Hepatocyte (in vitro differentiated cells): Measurements from ENCODE around the gene TCAP. TPM values are rescaled to one million over a fixed set of nuclear protein-coding genes. Genes with fewer than 3 reads are reported as not detected.

Experiments
- DNase-seq: peaks from one replicate; pipeline ENCODE4 v3.0.0-alpha.2; 2016; ENCODE audit warnings: low spot score
- H2AFZ ChIP-seq: fragments of 200-600 bp; sonication (generic); 2 replicates; pipeline ENCODE4 v1.6.0; 2016; ENCODE audit warnings: antibody characterized with exemption, mild to moderate bottlenecking
- H3K27ac ChIP-seq: fragments of 200-600 bp; sonication (generic); 2 replicates; pipeline ENCODE4 v1.5.1; 2016; ENCODE audit warnings: mild to moderate bottlenecking
- H3K27me3 ChIP-seq: fragments of 200-600 bp; sonication (generic); 2 replicates; pipeline ENCODE4 v1.6.1; 2016
- H3K36me3 ChIP-seq: fragments of 200-600 bp; sonication (generic); replicated peaks from 2 replicates; pipeline ENCODE4 v1.5.1; 2016; ENCODE audit warnings: low read depth; ENCODE audit not compliant: insufficient read depth
- H3K4me1 ChIP-seq: fragments of 200-600 bp; sonication (generic); 2 replicates; pipeline ENCODE4 v1.5.1; 2016; ENCODE audit warnings: mild to moderate bottlenecking, moderate library complexity; ENCODE audit not compliant: insufficient read depth
- H3K4me2 ChIP-seq: fragments of 200-600 bp; sonication (generic); 2 replicates; pipeline ENCODE4 v1.6.0; 2016
- H3K4me3 ChIP-seq: fragments of 200-600 bp; sonication (generic); 2 replicates; pipeline ENCODE4 v1.5.1; 2016; ENCODE audit warnings: mild to moderate bottlenecking
- H3K79me2 ChIP-seq: fragments of 200-600 bp; sonication (generic); 2 replicates; pipeline ENCODE4 v1.6.0; 2017; ENCODE audit warnings: mild to moderate bottlenecking
- H3K9me2 ChIP-seq: fragments of 200-600 bp; sonication (generic); replicated peaks from 2 replicates; pipeline ENCODE4 v1.6.0; 2017; ENCODE audit warnings: mild to moderate bottlenecking; ENCODE audit not compliant: insufficient read depth
- H3K9me3 ChIP-seq: fragments of 200-600 bp; sonication (generic); 2 replicates; pipeline ENCODE4 v1.5.1; 2016; ENCODE audit warnings: low read depth, mild to moderate bottlenecking
- H4K20me1 ChIP-seq: fragments of 200-600 bp; sonication (generic); 2 replicates; pipeline ENCODE4 v1.6.0; 2016; ENCODE audit warnings: mild to moderate bottlenecking; ENCODE audit not compliant: insufficient read depth, poor library complexity, severe bottlenecking
- CTCF ChIP-seq: fragments of 200-600 bp; sonication (generic); IDR thresholded peaks from 2 replicates; pipeline ENCODE4 v1.5.1; 2016; ENCODE audit warnings: antibody characterized with exemption, mild to moderate bottlenecking; ENCODE audit not compliant: poor library complexity
- EZH2 ChIP-seq: fragments of 200-600 bp; sonication (generic); IDR thresholded peaks from 2 replicates; pipeline ENCODE4 v1.6.1; 2016; ENCODE audit warnings: antibody characterized with exemption, mild to moderate bottlenecking, borderline replicate concordance
- EZH2phosphoT487 ChIP-seq: fragments of 200-600 bp; sonication (generic); IDR thresholded peaks from one replicate; pipeline ENCODE4 v1.6.1; 2018; ENCODE audit warnings: antibody characterized with exemption, mild to moderate bottlenecking, low read depth, moderate library complexity; ENCODE audit not compliant: unreplicated experiment, severe bottlenecking
- WGBS: methylation state at CpG from one replicate; pipeline ENCODE4 v1.1.6; 2016; ENCODE audit warnings: low lambda C conversion rate; ENCODE audit errors: missing lambda C conversion rate; 5-methylcytosine and 5-hydroxymethylcytosine counted together
- polyA plus RNA-seq: library from polyadenylated mRNA; unstranded; fragments of >200 nt; fragmentation: Nextera tagmentation; extraction: Ambion mirVana; gene quantifications from 2 replicates; pipeline ENCODE4 v1.2.1, GENCODE V29; 2016
- total RNA-seq: library from RNA; depleted of rRNA; stranded (reverse); fragments of >200 nt; gene quantifications from 2 replicates; pipeline ENCODE4 v1.2.3, GENCODE V29; 2014

The TCAP gene
- total and polyA plus RNA-seq, 2 experiments from 2014 or later: 0.64 to 0.90 TPM

GRCh38 chr17:39648616-39649366 is 16.4 kb upstream of the TCAP start:
- H4K20me1 ChIP-seq: no peaks in the 10 kb centered on the region

GRCh38 chr17:39650121-39650579 is 15.0 kb upstream of the TCAP start:
- TF ChIP-seq CTCF: no peak
- TF ChIP-seq EZH2phosphoT487: no peak
- TF ChIP-seq EZH2: no peak
- Histone ChIP-seq H3K4me1 (peaks cover 27% of the 10 kb centered on the region), H3K27ac (no peak overlapping the region), H3K27me3 (no peaks in the 10 kb centered on the region), H3K79me2 (peaks cover 67% of the 10 kb centered on the region), H3K9me2 (no peaks in the 10 kb centered on the region), H3K4me2 (no peak overlapping the region), H3K4me3 (no peak overlapping the region), H3K36me3 (no peaks in the 10 kb centered on the region), H4K20me1 (no peaks in the 10 kb centered on the region), H3K9me3 (no peaks in the 10 kb centered on the region), H2AFZ (no peak overlapping the region)
- WGBS: 90% methylated on average over 11 of the region's 11 CpGs
- no peak for DNase-seq

More at GRCh38 chr17:39648616-39649366, 16.4 kb upstream of the TCAP start:
- peaks cover 24% of the 10 kb centered on the region for H3K4me1 ChIP-seq
- H3K36me3 ChIP-seq: no peaks in the 10 kb centered on the region
- no peak overlapping the region for H2AFZ ChIP-seq
- H3K27ac ChIP-seq: no peak overlapping the region
- no peak for DNase-seq
- no peak overlapping the region for H3K4me2 ChIP-seq
- no peaks in the 10 kb centered on the region for H3K27me3 ChIP-seq
- H3K4me3 ChIP-seq: no peak overlapping the region
- WGBS: 93% methylated on average over 14 of the region's 15 CpGs
- H3K79me2 ChIP-seq: peaks cover 67% of the 10 kb centered on the region
- H3K9me3 ChIP-seq: no peaks in the 10 kb centered on the region
- H3K9me2 ChIP-seq: no peaks in the 10 kb centered on the region
- TF ChIP-seq EZH2 (no peak), CTCF (no peak), EZH2phosphoT487 (no peak)

- H3K9me2 ChIP-seq: no peaks in the 10 kb centered on the region
- H3K4me1 ChIP-seq: peaks cover 27% of the 10 kb centered on the region
- H3K27ac ChIP-seq: peak overlapping the region; percentile 86
- H4K20me1 ChIP-seq: no peaks in the 10 kb centered on the region
- no peaks in the 10 kb centered on the region for H3K27me3 ChIP-seq
- no peak overlapping the region for H2AFZ ChIP-seq
- peaks cover 53% of the 10 kb centered on the region for H3K79me2 ChIP-seq
- H3K36me3 ChIP-seq: no peaks in the 10 kb centered on the region
- H3K9me3 ChIP-seq: no peaks in the 10 kb centered on the region
- DNase-seq: peak; percentile 40
- H3K4me3 ChIP-seq: no peak overlapping the region
- H3K4me2 ChIP-seq: peak overlapping the region; percentile 21
- WGBS: 71% methylated on average over 8 of the region's 8 CpGs
- TF ChIP-seq EZH2 (no peak), CTCF (no peak), EZH2phosphoT487 (no peak)
Measured at GRCh38 chr17:39651923-39652586, 13.1 kb upstream of the TCAP start.
